ENCODE measurements around the gene CAMK2N1.

The CAMK2N1 gene

DNA sequence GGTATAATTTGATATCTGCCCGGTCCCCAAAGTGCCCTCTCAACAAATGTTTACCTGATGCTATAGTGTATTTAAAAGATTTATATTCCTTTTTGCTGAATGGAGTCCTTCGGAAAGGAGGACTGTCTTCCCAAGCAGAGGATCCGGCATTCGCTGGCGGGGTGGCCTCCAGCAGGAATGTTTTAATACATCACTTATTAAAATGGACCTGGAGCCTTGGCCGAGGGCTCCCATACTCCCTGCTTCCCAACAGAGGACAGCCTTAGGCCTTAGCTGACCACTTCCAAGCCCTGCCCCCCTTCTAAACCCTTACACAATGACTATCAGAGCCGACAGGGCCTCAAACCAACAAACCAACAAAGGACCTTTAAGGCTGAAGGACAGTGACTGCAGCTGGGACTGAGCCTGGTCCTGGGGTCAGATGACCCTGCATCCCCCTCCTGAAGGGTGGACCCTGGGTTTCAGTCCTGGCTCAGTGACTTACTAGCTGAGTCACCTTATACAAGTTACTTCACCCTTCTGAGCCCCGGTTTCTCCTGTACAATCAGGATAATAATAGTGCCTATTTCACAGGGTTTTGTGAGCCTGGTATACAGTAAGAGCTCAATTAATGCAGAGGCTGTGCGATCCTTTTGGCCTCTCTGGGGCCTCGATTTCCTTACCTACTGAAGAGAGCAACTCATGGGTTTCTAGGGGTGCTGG, 5.6 kb downstream of the CAMK2N1 start:
- peak overlapping the region; percentile 98 for H3K27ac ChIP-seq
- TF ChIP-seq, protein P1, sequence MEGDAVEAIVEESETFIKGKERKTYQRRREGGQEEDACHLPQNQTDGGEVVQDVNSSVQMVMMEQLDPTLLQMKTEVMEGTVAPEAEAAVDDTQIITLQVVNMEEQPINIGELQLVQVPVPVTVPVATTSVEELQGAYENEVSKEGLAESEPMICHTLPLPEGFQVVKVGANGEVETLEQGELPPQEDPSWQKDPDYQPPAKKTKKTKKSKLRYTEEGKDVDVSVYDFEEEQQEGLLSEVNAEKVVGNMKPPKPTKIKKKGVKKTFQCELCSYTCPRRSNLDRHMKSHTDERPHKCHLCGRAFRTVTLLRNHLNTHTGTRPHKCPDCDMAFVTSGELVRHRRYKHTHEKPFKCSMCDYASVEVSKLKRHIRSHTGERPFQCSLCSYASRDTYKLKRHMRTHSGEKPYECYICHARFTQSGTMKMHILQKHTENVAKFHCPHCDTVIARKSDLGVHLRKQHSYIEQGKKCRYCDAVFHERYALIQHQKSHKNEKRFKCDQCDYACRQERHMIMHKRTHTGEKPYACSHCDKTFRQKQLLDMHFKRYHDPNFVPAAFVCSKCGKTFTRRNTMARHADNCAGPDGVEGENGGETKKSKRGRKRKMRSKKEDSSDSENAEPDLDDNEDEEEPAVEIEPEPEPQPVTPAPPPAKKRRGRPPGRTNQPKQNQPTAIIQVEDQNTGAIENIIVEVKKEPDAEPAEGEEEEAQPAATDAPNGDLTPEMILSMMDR (conservative IDR thresholded peaks at IDR 0.05), result no peak

DNA sequence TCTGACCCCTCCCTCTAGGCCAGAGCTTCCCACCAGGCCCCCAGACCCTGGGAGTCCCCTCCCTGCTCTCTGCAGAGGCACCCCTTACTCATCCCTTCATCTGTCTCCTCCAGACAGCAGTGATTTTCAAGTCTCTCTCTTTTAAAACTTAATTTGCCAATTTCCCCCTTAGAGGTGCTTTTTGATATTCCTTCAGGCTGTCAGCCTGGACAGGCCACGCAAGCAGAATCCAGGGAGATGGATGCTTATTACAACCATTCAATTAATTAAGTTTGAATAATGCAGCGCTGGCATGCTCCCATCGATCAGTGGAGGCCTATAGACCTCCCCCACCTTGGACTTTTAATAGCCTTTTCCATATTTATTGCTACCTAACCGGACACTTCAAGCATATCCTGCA, 6.2 kb downstream of the CAMK2N1 start:
- TF ChIP-seq, protein P1 (conservative IDR thresholded peaks at IDR 0.05), result no peak
- H3K27ac ChIP-seq, result peak overlapping the region; percentile 98

DNA sequence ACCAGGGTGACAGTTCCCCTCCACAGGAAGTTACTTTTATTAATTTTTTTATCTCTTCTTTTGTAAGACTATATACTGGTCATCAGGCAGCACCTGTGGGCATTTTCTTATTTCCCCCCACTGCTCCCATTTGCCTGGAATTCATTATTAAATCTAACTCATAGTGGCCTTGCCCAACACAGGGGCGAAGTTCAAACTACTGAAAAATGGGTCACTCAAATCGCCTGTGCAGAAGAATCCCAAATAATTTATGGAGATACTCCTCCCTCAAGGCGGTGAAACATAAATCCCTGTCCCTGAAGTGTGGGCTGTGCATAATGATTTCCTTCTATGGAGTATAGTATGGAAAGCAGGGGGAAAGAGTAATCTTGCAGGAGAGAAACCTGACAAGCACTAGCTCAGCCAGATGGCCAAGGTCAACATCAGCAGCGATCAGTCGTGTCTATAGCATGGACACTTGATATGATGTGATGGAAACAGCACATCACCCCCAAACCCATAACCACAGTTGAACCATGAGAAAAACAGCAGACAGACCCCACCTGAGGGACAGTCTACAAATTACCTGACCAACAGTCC, 7.9 kb downstream of the CAMK2N1 start:
- TF ChIP-seq, protein P1 (conservative IDR thresholded peaks at IDR 0.05), result no peak
- H3K27ac ChIP-seq, result peak overlapping the region; percentile 78

DNA sequence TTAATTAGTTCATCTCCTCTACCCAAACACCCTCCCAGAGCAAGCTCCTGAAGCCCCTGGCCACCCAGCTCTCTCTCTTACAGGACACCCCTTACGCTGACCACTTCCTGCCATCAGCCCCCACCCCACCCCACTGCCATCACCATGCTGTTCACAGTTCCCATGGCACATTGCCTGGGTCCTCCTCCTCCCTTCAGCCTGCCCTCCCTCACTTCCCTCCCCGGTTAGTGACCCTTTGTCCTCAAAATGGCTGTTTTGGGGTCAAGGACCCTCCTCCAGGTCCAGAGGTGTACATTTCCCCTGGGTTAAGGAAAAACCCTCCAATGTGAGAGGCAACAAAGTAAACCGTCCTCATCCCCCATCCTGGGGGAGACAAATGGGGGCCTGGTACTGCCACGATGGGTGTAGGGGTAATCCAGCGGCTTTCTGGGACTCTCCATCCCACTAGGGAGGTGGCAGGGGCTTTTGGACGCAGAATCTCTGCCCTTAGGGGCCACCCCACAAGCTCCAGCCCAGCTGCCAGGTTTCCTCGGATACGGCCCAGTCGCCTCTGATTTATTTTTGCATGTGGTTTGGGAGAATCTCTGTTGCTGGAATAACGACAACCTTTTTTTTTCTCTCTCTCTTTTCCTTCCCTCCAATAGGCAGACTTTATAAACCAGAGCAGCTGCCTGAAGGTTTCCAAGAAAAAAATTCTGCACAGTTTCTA, 8.5 kb downstream of the CAMK2N1 start:
- TF ChIP-seq, protein P1 (conservative IDR thresholded peaks at IDR 0.05), result no peak
- peak overlapping the region; percentile 78 for H3K27ac ChIP-seq

DNA sequence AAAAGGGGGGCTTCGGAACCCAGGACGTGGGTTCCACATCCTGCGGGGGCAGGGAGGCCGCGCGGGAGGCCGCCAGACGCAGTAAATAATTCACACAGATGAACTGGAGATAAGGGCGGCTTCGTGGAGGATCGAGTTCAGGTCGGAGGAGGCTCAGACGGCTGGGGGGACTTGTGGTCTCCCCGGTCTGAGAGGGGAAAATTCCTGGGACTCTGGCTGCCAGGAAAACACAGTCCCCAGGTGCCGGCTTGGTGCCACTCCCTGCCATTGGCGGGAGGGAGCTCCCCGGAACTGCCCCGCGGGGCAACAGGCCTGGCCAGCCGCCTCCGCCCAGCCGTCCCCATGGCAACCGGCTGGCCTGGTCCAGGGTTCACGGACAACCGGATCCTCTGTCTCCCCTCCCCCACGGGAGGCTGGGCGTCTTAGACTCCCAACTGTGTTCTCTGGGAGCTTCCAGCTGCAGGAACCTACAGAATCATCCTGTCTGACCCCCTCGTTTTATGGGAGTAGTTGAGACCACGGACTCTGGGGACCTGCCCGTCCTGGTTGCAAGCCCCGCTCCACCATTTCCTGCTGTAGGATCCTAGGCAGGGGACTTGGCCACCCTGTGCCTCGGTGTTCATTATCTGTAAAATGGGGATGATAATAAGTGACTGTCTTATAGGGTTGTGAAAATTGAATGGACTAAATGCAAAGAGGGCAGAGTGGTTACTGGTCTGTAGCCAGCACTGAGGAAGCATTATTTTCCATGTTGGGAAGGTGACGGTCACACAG, 9.6 kb downstream of the CAMK2N1 start:
- H3K27ac ChIP-seq, result peak overlapping the region; percentile 78

DNA sequence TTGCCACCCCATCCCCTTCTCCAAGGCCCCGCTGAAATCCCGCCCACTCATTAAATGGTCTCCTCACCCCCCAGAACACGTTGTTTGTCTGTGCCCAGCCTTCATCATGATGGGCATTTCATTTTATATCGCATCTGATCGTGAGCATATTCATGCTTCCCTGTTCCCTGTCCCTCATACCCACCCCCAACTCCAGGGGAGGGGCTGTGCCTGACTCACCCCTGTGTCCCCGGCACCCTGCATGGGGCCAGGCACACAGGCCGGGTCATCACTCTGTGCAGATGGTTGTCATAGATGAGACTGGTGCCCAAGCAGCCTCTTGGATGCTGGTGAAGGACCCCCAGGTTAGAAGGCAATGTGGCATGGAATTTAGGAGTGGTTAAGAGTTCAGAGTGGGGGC, 11.0 kb downstream of the CAMK2N1 start:
- H3K27ac ChIP-seq, result no peak overlapping the region; the same call in 1 of the 2 replicates
- TF ChIP-seq, protein P1 (conservative IDR thresholded peaks at IDR 0.05), result no peak

More for the DNA sequence above, 9.6 kb downstream of the CAMK2N1 start:
- TF ChIP-seq, protein P1 (conservative IDR thresholded peaks at IDR 0.05), result no peak

Measured in VCaP (cell line).